Fibroblast of skin of right biceps (primary cell): ENCODE measurements around the gene POLD1.

Experiments used
- DNase-seq: peaks from one replicate; pipeline ENCODE4 v3.0.0-alpha.2; 2013

POLD1 gene

GRCh38 chr19:50447053-50447452, 62.9 kb downstream of the POLD1 start:
- DNase-seq = no peak

GRCh38 chr19:50447750-50448149, 63.6 kb downstream of the POLD1 start:
- DNase-seq = no peak

- DNase-seq = no peak
These were observed 65.2 kb downstream of the POLD1 start for GRCh38 chr19:50449236-50449899.

- DNase-seq = no peak
These were observed 66.4 kb downstream of the POLD1 start for GRCh38 chr19:50450369-50451222.

GRCh38 chr19:50451223-50451534, 67.0 kb downstream of the POLD1 start:
- no peak for DNase-seq

GRCh38 chr19:50453243-50453642, 69.1 kb downstream of the POLD1 start:
- DNase-seq = no peak

- no peak for DNase-seq
These were observed 71.8 kb downstream of the POLD1 start for GRCh38 chr19:50455992-50456391.

GRCh38 chr19:50457300-50457699, 73.2 kb downstream of the POLD1 start:
- DNase-seq = no peak

- DNase-seq = no peak
These were observed 74.4 kb downstream of the POLD1 start for GRCh38 chr19:50458396-50459066.

- no peak for DNase-seq
These were observed 74.9 kb downstream of the POLD1 start for GRCh38 chr19:50459067-50459456.

GRCh38 chr19:50459638-50460037, 75.5 kb downstream of the POLD1 start:
- DNase-seq = no peak

- peak; percentile 36 for DNase-seq
These were observed 76.1 kb downstream of the POLD1 start for GRCh38 chr19:50460161-50460765.

GRCh38 chr19:50461066-50461875, 77.1 kb downstream of the POLD1 start:
- DNase-seq = peak; percentile 53

GRCh38 chr19:50462970-50463369, 78.8 kb downstream of the POLD1 start:
- DNase-seq = no peak

GRCh38 chr19:50464348-50464747, 80.2 kb downstream of the POLD1 start:
- no peak for DNase-seq

- DNase-seq = no peak
These were observed 80.9 kb downstream of the POLD1 start for GRCh38 chr19:50465000-50465399.

- DNase-seq = no peak
These were observed 82.0 kb downstream of the POLD1 start for GRCh38 chr19:50465986-50466705.

- no peak for DNase-seq
These were observed 82.5 kb downstream of the POLD1 start for GRCh38 chr19:50466706-50467039.

GRCh38 chr19:50467566-50467965, 83.4 kb downstream of the POLD1 start:
- DNase-seq = no peak
